PC-3 (cell line): ENCODE data around the gene DDIAS. TPM values are rescaled to one million over a fixed set of nuclear protein-coding genes. Genes with fewer than 3 reads are reported as not detected.

ENCODE experiments used
- ATAC-seq: fragments of 200-7000 bp; cut with Tn5 transposase; 2 replicates; pipeline ENCODE4 v1.9.1; 2020; ENCODE audit warnings: mild to moderate bottlenecking, moderate library complexity
- BruUV-seq: library from RNA; stranded (reverse); fragments of 400-500 nt; replicated peaks from 2 replicates; lab custom pipeline; 2021; lab: Mats Ljungman, UMichigan
- CTCF ChIA-PET: fragments of 300-600 bp; sonication (Branson Sonifier 250); formaldehyde crosslinking; loops from one replicate; lab custom pipeline; 2022; ENCODE audit warnings: antibody characterized with exemption; lab: Charles Lee
- POLR2A ChIA-PET: fragments of 300-600 bp; sonication (Branson Sonifier 250); formaldehyde crosslinking; loops from one replicate; lab custom pipeline; 2022; ENCODE audit warnings: antibody characterized with exemption; ENCODE audit not compliant: unreplicated experiment; lab: Charles Lee
- DNase-seq: peaks from one replicate; pipeline ENCODE4 v3.0.0-alpha.2; 2015
- H2AFZ ChIP-seq: fragments of 300-600 bp; sonication (generic); 2 replicates; pipeline ENCODE4 v1.6.0; 2016; ENCODE audit warnings: antibody characterized with exemption, low read length
- H3F3A ChIP-seq: fragments of 300-600 bp; sonication (generic); one replicate; pipeline ENCODE4 v1.6.0; 2017; ENCODE audit warnings: antibody characterized with exemption, low read length, control low read depth, mild to moderate bottlenecking; ENCODE audit not compliant: unreplicated experiment
- H3K27ac ChIP-seq: fragments of 300-600 bp; sonication (generic); 2 replicates; pipeline ENCODE4 v1.5.1; 2016; ENCODE audit warnings: mild to moderate bottlenecking, low read length
- H3K27me3 ChIP-seq: fragments of 300-600 bp; sonication (generic); 2 replicates; pipeline ENCODE4 v1.6.1; 2016; ENCODE audit warnings: low read length, mixed read lengths
- H3K36me3 ChIP-seq: fragments of 300-600 bp; sonication (generic); 2 replicates; pipeline ENCODE4 v1.6.1; 2016; ENCODE audit warnings: low read depth, mixed run types, low read length, mixed read lengths
- H3K4me1 ChIP-seq: fragments of 300-600 bp; sonication (generic); 2 replicates; pipeline ENCODE4 v1.5.1; 2016; ENCODE audit warnings: low read length; ENCODE audit not compliant: insufficient read depth
- H3K4me2 ChIP-seq: fragments of 300-600 bp; sonication (generic); 2 replicates; pipeline ENCODE4 v1.6.0; 2016; ENCODE audit warnings: low read length
- H3K4me3 ChIP-seq: fragments of 300-600 bp; sonication (generic); 2 replicates; pipeline ENCODE4 v1.5.1; 2016; ENCODE audit warnings: mild to moderate bottlenecking, low read length, mixed read lengths
- H3K79me2 ChIP-seq: fragments of 300-600 bp; sonication (generic); 2 replicates; pipeline ENCODE4 v1.6.1; 2017; ENCODE audit warnings: low read length, mixed read lengths
- H3K9ac ChIP-seq: fragments of 300-600 bp; sonication (generic); 2 replicates; pipeline ENCODE4 v1.6.0; 2016; ENCODE audit warnings: mild to moderate bottlenecking, low read length
- H3K9me2 ChIP-seq: fragments of 300-600 bp; sonication (generic); replicated peaks from 2 replicates; pipeline ENCODE4 v1.6.1; 2016; ENCODE audit warnings: mixed run types, low read length, mixed read lengths
- H3K9me3 ChIP-seq: fragments of 300-600 bp; sonication (generic); 2 replicates; pipeline ENCODE4 v1.6.1; 2016; ENCODE audit warnings: low read length, mixed read lengths
- H4K20me1 ChIP-seq: fragments of 300-600 bp; sonication (generic); 2 replicates; pipeline ENCODE4 v1.6.1; 2016; ENCODE audit warnings: low read length, mixed read lengths
- CTCF ChIP-seq: fragments of 300-600 bp; sonication (generic); conservative IDR thresholded peaks from 2 replicates; pipeline ENCODE4 v1.5.1; 2017; ENCODE audit warnings: antibody characterized with exemption, low read depth, mild to moderate bottlenecking, low read length
- EZH2 ChIP-seq: fragments of 300-600 bp; sonication (generic); IDR thresholded peaks from one replicate; pipeline ENCODE4 v1.6.1; 2017; ENCODE audit warnings: antibody characterized with exemption, mild to moderate bottlenecking, low read length; ENCODE audit not compliant: unreplicated experiment
- EZH2phosphoT487 ChIP-seq: fragments of 300-600 bp; sonication (generic); IDR thresholded peaks from 2 replicates; pipeline ENCODE4 v1.6.1; 2018; ENCODE audit warnings: mild to moderate bottlenecking, antibody characterized with exemption, low read length, borderline replicate concordance
- intact Hi-C: fragments of 100-400 bp; cut with micrococcal nuclease; formaldehyde crosslinking; loops from 2 replicates; pipeline ENCODE4 v1.9.0; 2023
- total RNA-seq: library from RNA; depleted of rRNA; stranded (reverse); fragments of >200 nt; gene quantifications from 2 replicates; pipeline ENCODE4 v1.2.3, GENCODE V29; 2014

Gene DDIAS
- total RNA-seq, 1 experiment from 2014 or later, result 24.9 TPM

- Histone ChIP-seq H3K36me3 (no peaks in the 10 kb centered on the region), H3K9ac (no peak overlapping the region), H3K27ac (peak overlapping the region; percentile 14; the same call in 1 of the 2 replicates), H3K9me3 (no peaks in the 10 kb centered on the region), H3K4me2 (peak overlapping the region; percentile 29), H3K79me2 (no peaks in the 10 kb centered on the region), H3K4me1 (peaks cover 53% of the 10 kb centered on the region), H3K4me3 (no peak overlapping the region), H4K20me1 (no peaks in the 10 kb centered on the region), H3K27me3 (no peaks in the 10 kb centered on the region), H3K9me2 (no peaks in the 10 kb centered on the region), H2AFZ (no peak overlapping the region), H3F3A (no peaks in the 10 kb centered on the region)
- DNase-seq (no peak), ATAC-seq (no peak)
- ChIA-PET CTCF (no interaction called here), POLR2A (interaction anchor here (1.1 kb wide), 1 partner anchor 76 kb away, joined by 9 read pairs; the partner anchor contains the start of gene PRCP)
- TF ChIP-seq CTCF (no peak), EZH2phosphoT487 (no peak), EZH2 (no peak)
- BruUV-seq, result no TSS peak
- intact Hi-C loops, result loop anchor here (5.0 kb wide), 2 partner anchors 76 to 96 kb away; partner anchors contain the start of gene RAB30
These were observed 74.3 kb downstream of the DDIAS start for GRCh38 chr11:82975882-82976281.

- H3K27ac ChIP-seq, result no peak overlapping the region
- ChIA-PET CTCF (no interaction called here), POLR2A (no interaction called here)
- ATAC-seq (no peak), DNase-seq (no peak)
- no peak overlapping the region for H3K9ac ChIP-seq
- H3K9me3 ChIP-seq, result no peaks in the 10 kb centered on the region
- no peak overlapping the region for H3K4me2 ChIP-seq
- no peak for TF ChIP-seq EZH2
- TF ChIP-seq EZH2phosphoT487, result no peak
- no peak for TF ChIP-seq CTCF
- H2AFZ ChIP-seq, result no peak overlapping the region
- no peaks in the 10 kb centered on the region for H3K27me3 ChIP-seq
- no peaks in the 10 kb centered on the region for H3F3A ChIP-seq
- H3K4me1 ChIP-seq, result peaks cover 56% of the 10 kb centered on the region
- H3K9me2 ChIP-seq, result no peaks in the 10 kb centered on the region
- no peaks in the 10 kb centered on the region for H3K79me2 ChIP-seq
- intact Hi-C loops, result loop anchor here (5.0 kb wide), 2 partner anchors 76 to 96 kb away; partner anchors contain the start of gene RAB30
- H4K20me1 ChIP-seq, result no peaks in the 10 kb centered on the region
- BruUV-seq, result no TSS peak
- no peaks in the 10 kb centered on the region for H3K36me3 ChIP-seq
- H3K4me3 ChIP-seq, result no peak overlapping the region
These were observed 75.2 kb downstream of the DDIAS start for GRCh38 chr11:82976786-82977185.

- DNase-seq (peak; percentile 92), ATAC-seq (peak; percentile 64)
- Histone ChIP-seq H4K20me1 (no peaks in the 10 kb centered on the region), H3K9me3 (no peaks in the 10 kb centered on the region), H3K27me3 (no peaks in the 10 kb centered on the region), H3K4me3 (no peak overlapping the region), H3K9me2 (no peaks in the 10 kb centered on the region), H3K79me2 (no peaks in the 10 kb centered on the region), H3K36me3 (no peaks in the 10 kb centered on the region), H3F3A (no peaks in the 10 kb centered on the region), H2AFZ (peak overlapping the region; percentile 35; the same call in 1 of the 2 replicates), H3K4me1 (peaks cover 56% of the 10 kb centered on the region), H3K4me2 (peak overlapping the region; percentile 37), H3K9ac (peak overlapping the region; percentile 51), H3K27ac (peak overlapping the region; percentile 80)
- ChIA-PET POLR2A (interaction anchor here (0.7 kb wide), 1 partner anchor 56 kb away, joined by 4 read pairs; no protein-coding TSS in a partner anchor), CTCF (no interaction called here)
- TF ChIP-seq EZH2phosphoT487 (no peak), CTCF (no peak), EZH2 (no peak)
- no TSS peak for BruUV-seq
- intact Hi-C loops, result loop anchor here (5.0 kb wide), 2 partner anchors 74 to 94 kb away; partner anchors contain the start of gene RAB30
These were observed 77.0 kb downstream of the DDIAS start for GRCh38 chr11:82978422-82979099.
